GM12892 (cell line): ENCODE measurements around the gene NDUFB11.

Experiments
- DNase-seq: peaks from one replicate; pipeline ENCODE4 v3.0.0; 2011; ENCODE audit not compliant: insufficient read length
- FAIRE-seq: peaks from 2 replicates; lab custom pipeline; 2011; peaks lifted over from hg19 to GRCh38; lab: Jason Lieb, UNC
- POLR2A ChIP-seq: IDR thresholded peaks from 2 replicates; pipeline ENCODE4 v1.6.1; 2011; ENCODE audit warnings: low read depth, low read length, control low read depth
- POLR2AphosphoS5 ChIP-seq: IDR thresholded peaks from 2 replicates; pipeline ENCODE4 v1.6.1; 2011; ENCODE audit warnings: low read depth, low read length, control low read depth
- TAF1 ChIP-seq: IDR thresholded peaks from 2 replicates; pipeline ENCODE4 v1.6.1; 2011; ENCODE audit warnings: low read depth, mild to moderate bottlenecking, control low read depth, low read length, borderline replicate concordance

Gene NDUFB11

DNA sequence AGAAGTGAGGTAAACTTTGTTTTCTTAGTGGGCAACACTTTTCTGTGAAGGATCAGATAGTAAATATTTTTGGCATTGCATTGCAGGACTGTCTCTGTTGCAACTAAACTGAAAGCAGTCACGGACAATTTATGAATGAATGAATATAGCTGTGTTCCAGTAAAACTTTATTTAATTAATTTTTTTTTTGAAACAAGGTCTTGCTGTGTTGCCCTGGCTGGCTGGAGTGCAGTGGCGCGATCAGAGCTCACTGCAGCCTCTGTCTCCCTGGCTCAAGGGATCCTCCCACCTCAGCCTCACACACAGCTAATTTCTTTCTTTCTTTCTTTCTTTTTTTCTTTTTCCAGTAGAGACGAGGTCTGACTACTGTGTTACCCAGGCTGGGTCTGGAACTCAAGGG lies 16.3 kb upstream of the NDUFB11 start:
- TF ChIP-seq POLR2AphosphoS5 (no peak), POLR2A (no peak), TAF1 (no peak)
- FAIRE-seq (no peak), DNase-seq (no peak)

DNA sequence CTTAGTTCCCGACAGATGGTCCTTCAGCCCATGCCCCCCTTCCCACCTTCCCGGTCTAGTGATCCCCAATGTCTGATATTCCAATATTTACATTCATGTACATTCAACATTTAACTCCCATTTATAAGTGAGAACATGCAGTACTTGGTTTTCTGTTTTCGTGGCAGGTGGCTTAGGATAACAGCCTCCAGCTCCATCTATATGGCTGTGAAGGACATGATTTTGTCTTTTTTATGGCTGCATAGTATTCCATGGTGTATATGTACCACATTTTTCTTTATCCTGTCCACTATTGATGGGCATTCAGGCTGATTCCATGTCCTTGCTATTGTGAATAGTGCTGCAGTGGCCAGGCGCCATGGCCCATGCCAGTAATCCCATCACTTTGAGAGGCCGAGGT lies 14.3 kb upstream of the NDUFB11 start:
- TF ChIP-seq POLR2AphosphoS5 (no peak), POLR2A (no peak), TAF1 (no peak)
- FAIRE-seq (no peak), DNase-seq (no peak)

- TF ChIP-seq TAF1 (no peak), POLR2A (no peak), POLR2AphosphoS5 (no peak)
- FAIRE-seq (no peak), DNase-seq (no peak)
Observed at GRCh38 chrX:47158131-47158530, 13.6 kb upstream of the NDUFB11 start.

- FAIRE-seq (no peak), DNase-seq (no peak)
- peak; percentile 43; the same call in 1 of the 2 replicates for TF ChIP-seq POLR2A
- no peak for TF ChIP-seq TAF1
- no peak for TF ChIP-seq POLR2AphosphoS5
Observed at GRCh38 chrX:47156611-47157520, 12.4 kb upstream of the NDUFB11 start.

GRCh38 chrX:47151435-47151834 lies 6.9 kb upstream of the NDUFB11 start:
- TF ChIP-seq TAF1, result no peak
- no peak for TF ChIP-seq POLR2A
- no peak for TF ChIP-seq POLR2AphosphoS5
- no peak for FAIRE-seq

GRCh38 chrX:47148946-47149345 lies 4.4 kb upstream of the NDUFB11 start:
- FAIRE-seq, result no peak

More at GRCh38 chrX:47151435-47151834, 6.9 kb upstream of the NDUFB11 start:
- DNase-seq, result no peak

GRCh38 chrX:47146936-47147859 lies 2.7 kb upstream of the NDUFB11 start:
- FAIRE-seq, result no peak
- DNase-seq, result no peak
- TF ChIP-seq POLR2AphosphoS5 (no peak), TAF1 (no peak), POLR2A (no peak)

More at GRCh38 chrX:47148946-47149345, 4.4 kb upstream of the NDUFB11 start:
- DNase-seq, result no peak
- TF ChIP-seq POLR2A (no peak), POLR2AphosphoS5 (no peak), TAF1 (no peak)

- DNase-seq, result no peak
- peak; percentile 5 for FAIRE-seq
- TF ChIP-seq TAF1 (no peak), POLR2AphosphoS5 (no peak), POLR2A (no peak)
Observed at GRCh38 chrX:47146121-47146935, 1.8 kb upstream of the NDUFB11 start.

DNA sequence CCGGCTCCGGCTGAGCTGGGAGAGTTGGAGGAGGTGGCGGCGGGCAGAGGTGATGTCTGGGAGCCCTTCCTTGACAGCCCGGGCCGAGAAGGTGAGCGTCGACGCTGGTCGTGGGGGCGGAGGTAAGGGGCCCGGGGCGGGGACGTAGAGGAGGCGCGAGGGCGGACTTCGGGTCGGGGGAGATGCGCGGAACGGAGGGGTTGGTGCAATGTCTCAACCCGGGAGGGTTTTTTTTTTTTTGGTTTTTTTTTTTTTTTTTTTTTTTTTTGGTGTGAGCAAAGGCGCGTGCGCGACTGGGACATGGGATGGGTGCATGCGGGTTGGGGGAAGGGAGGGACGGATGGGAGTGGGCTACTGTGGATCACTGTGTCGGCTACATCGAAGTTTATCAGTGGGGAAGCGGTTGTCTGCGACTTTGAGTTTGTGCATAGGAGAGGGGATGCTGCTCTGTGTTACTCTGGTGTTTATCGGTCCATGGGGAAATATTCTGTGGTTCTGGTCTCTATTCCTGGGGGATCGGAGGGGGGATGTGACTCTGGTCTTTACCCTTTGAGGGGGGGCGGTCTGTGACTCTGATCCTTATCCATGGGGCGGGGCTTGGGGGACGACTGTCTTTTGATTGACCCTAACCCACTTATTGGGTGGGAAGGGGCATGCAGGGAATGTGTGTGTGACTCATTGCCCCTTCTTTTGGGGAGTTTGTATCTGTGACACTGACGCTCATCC lies 1.1 kb upstream of the NDUFB11 start:
- DNase-seq (peak; percentile 36), FAIRE-seq (peak; percentile 60)
- no peak for TF ChIP-seq POLR2AphosphoS5
- TF ChIP-seq TAF1, result 0 out of 2 replicates have a peak, but pooled peaks have one; percentile 6
- TF ChIP-seq POLR2A, result no peak
